ENCODE measurements around the gene RAB3C. TPM values are rescaled to one million over a fixed set of nuclear protein-coding genes. Genes with fewer than 3 reads are reported as not detected.

RAB3C gene
- total RNA-seq, 1 experiment from 2014 or later, result 13.3 TPM

DNA sequence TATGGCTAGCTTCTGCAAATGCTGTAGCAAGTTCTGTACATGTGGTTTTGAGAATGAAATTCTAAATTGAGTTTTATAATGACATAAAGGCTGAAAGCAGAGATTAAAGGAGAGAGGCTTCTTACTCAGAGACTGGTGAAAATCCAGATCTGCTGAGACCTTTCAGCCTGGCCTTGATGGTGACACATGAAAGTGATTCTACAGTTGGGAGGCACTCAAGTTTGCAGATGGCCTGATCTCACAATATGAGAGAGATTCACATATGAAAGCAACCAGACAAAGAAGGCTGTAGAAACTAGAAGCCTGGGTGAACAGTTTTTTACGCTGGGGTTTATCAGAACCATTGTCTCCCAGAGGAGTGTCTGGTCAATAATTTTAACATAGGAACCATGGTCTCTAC is 49.0 kb downstream of the RAB3C start:
- Mint-ChIP-seq H3K27me3 (ENCODE audit: low read depth) (no peaks in the 10 kb centered on the region), H3K36me3 (no peaks in the 10 kb centered on the region), H3K9me3 (no peaks in the 10 kb centered on the region), H3K4me3 (no peak overlapping the region), H3K27ac (no peak overlapping the region), H3K4me1 (peaks cover 12% of the 10 kb centered on the region)
- ChIA-PET CTCF (no interaction called here), POLR2A (no interaction called here)
- no peak for TF ChIP-seq NR2C2 (CRISPR knock-in tag; IDR thresholded peaks at IDR 0.05)
- no peak for TF ChIP-seq ZNF423 (CRISPR knock-in tag; IDR thresholded peaks at IDR 0.05)
- TF ChIP-seq, protein P1, sequence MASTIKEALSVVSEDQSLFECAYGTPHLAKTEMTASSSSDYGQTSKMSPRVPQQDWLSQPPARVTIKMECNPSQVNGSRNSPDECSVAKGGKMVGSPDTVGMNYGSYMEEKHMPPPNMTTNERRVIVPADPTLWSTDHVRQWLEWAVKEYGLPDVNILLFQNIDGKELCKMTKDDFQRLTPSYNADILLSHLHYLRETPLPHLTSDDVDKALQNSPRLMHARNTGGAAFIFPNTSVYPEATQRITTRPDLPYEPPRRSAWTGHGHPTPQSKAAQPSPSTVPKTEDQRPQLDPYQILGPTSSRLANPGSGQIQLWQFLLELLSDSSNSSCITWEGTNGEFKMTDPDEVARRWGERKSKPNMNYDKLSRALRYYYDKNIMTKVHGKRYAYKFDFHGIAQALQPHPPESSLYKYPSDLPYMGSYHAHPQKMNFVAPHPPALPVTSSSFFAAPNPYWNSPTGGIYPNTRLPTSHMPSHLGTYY (CRISPR knock-in tag; IDR thresholded peaks at IDR 0.05), result no peak
- TF ChIP-seq NFE2L1 (CRISPR knock-in tag; IDR thresholded peaks at IDR 0.05), result no peak
- no peak for DNase-seq (ENCODE audit: low spot score)
- no peak for ATAC-seq

DNA sequence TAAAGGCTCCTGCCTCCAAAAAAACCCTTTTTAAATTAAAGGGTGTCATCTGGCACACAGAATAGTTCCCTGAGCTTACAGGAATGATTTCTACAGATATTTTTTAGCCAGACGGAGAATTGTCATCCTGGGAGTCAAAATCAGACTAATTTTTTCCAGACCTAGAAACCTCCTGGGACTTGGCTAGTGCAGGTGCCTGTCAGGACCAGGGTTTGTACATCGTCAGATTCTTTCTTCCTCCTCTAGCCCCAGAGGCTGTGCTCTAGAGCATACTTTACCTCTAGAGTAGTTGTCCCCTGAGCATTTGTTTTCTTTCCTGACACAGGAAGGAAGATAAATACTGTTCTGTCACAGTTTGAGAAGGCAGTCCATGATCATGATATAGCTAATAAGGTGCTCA is 52.5 kb downstream of the RAB3C start:
- DNase-seq (ENCODE audit: low spot score), result no peak
- H3K27ac Mint-ChIP-seq, result no peak overlapping the region
- CTCF ChIA-PET, result interaction anchor here (1.1 kb wide), 1 partner anchor 17 kb away, joined by 3 read pairs; no protein-coding TSS in a partner anchor
- no peak overlapping the region for H3K4me3 Mint-ChIP-seq
- no peaks in the 10 kb centered on the region for H3K4me1 Mint-ChIP-seq
- no peak for ATAC-seq
- H3K36me3 Mint-ChIP-seq, result no peaks in the 10 kb centered on the region
- POLR2A ChIA-PET, result no interaction called here
- no peaks in the 10 kb centered on the region for H3K9me3 Mint-ChIP-seq
- no peaks in the 10 kb centered on the region for H3K27me3 Mint-ChIP-seq (ENCODE audit: low read depth)
- no peak for TF ChIP-seq GABPB1 (CRISPR knock-in tag; IDR thresholded peaks at IDR 0.05)
- TF ChIP-seq FOXK1 (CRISPR knock-in tag; IDR thresholded peaks at IDR 0.05), result no peak
- TF ChIP-seq, protein P2, sequence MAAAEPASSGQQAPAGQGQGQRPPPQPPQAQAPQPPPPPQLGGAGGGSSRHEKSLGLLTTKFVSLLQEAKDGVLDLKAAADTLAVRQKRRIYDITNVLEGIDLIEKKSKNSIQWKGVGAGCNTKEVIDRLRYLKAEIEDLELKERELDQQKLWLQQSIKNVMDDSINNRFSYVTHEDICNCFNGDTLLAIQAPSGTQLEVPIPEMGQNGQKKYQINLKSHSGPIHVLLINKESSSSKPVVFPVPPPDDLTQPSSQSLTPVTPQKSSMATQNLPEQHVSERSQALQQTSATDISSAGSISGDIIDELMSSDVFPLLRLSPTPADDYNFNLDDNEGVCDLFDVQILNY (CRISPR knock-in tag; IDR thresholded peaks at IDR 0.05), result no peak
- TF ChIP-seq, protein P3, sequence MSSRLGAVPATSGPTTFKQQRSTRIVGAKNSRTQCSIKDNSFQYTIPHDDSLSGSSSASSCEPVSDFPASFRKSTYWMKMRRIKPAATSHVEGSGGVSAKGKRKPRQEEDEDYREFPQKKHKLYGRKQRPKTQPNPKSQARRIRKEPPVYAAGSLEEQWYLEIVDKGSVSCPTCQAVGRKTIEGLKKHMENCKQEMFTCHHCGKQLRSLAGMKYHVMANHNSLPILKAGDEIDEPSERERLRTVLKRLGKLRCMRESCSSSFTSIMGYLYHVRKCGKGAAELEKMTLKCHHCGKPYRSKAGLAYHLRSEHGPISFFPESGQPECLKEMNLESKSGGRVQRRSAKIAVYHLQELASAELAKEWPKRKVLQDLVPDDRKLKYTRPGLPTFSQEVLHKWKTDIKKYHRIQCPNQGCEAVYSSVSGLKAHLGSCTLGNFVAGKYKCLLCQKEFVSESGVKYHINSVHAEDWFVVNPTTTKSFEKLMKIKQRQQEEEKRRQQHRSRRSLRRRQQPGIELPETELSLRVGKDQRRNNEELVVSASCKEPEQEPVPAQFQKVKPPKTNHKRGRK (CRISPR knock-in tag; IDR thresholded peaks at IDR 0.05; ENCODE audit: borderline replicate concordance), result no peak
- TF ChIP-seq, protein P4, sequence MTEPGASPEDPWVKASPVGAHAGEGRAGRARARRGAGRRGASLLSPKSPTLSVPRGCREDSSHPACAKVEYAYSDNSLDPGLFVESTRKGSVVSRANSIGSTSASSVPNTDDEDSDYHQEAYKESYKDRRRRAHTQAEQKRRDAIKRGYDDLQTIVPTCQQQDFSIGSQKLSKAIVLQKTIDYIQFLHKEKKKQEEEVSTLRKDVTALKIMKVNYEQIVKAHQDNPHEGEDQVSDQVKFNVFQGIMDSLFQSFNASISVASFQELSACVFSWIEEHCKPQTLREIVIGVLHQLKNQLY (CRISPR knock-in tag; IDR thresholded peaks at IDR 0.05), result no peak
- TF ChIP-seq JUN (CRISPR knock-in tag; IDR thresholded peaks at IDR 0.05), result no peak

DNA sequence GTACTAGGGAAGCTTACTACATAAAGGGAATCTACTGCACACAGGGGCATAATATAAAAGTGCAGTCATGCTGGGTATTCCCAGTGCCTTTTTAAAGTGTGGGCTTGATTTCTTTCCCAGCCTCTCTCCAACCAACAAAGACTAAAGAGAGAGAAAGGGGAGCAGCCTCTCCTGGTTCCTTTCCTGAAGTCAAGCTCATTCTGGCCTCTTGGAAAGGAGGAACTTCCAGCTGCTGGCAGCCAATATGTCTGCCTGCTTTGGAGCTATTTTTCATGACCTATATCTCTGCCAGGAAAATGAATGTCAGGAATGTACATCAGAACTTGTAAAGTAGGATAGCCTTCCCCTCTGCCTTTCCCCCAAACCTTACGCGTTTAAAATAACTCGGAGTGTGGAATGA is 57.1 kb downstream of the RAB3C start:
- Mint-ChIP-seq H3K4me3 (no peak overlapping the region), H3K27ac (no peak overlapping the region), H3K9me3 (no peaks in the 10 kb centered on the region), H3K27me3 (ENCODE audit: low read depth) (no peaks in the 10 kb centered on the region; the same call in 1 of the 2 replicates), H3K36me3 (no peaks in the 10 kb centered on the region), H3K4me1 (no peaks in the 10 kb centered on the region)
- ChIA-PET POLR2A (no interaction called here), CTCF (interaction anchor here (0.5 kb wide), 1 partner anchor 59 kb away, joined by 3 read pairs; no protein-coding TSS in a partner anchor)
- no peak for ATAC-seq
- no peak for DNase-seq (ENCODE audit: low spot score)
- TF ChIP-seq TCF7 (CRISPR knock-in tag; IDR thresholded peaks at IDR 0.05; ENCODE audit: low read depth) (no peak), ZNF121 (CRISPR knock-in tag; IDR thresholded peaks at IDR 0.05) (no peak), NR2C2 (CRISPR knock-in tag; IDR thresholded peaks at IDR 0.05) (no peak)
- TF ChIP-seq, protein P5, sequence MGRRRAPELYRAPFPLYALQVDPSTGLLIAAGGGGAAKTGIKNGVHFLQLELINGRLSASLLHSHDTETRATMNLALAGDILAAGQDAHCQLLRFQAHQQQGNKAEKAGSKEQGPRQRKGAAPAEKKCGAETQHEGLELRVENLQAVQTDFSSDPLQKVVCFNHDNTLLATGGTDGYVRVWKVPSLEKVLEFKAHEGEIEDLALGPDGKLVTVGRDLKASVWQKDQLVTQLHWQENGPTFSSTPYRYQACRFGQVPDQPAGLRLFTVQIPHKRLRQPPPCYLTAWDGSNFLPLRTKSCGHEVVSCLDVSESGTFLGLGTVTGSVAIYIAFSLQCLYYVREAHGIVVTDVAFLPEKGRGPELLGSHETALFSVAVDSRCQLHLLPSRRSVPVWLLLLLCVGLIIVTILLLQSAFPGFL (CRISPR knock-in tag; IDR thresholded peaks at IDR 0.05; ENCODE audit: borderline replicate concordance), result no peak
- TF ChIP-seq, protein P6, sequence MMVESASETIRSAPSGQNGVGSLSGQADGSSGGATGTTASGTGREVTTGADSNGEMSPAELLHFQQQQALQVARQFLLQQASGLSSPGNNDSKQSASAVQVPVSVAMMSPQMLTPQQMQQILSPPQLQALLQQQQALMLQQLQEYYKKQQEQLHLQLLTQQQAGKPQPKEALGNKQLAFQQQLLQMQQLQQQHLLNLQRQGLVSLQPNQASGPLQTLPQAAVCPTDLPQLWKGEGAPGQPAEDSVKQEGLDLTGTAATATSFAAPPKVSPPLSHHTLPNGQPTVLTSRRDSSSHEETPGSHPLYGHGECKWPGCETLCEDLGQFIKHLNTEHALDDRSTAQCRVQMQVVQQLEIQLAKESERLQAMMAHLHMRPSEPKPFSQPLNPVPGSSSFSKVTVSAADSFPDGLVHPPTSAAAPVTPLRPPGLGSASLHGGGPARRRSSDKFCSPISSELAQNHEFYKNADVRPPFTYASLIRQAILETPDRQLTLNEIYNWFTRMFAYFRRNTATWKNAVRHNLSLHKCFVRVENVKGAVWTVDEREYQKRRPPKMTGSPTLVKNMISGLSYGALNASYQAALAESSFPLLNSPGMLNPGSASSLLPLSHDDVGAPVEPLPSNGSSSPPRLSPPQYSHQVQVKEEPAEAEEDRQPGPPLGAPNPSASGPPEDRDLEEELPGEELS (CRISPR knock-in tag; IDR thresholded peaks at IDR 0.05), result no peak
- TF ChIP-seq, protein P7, sequence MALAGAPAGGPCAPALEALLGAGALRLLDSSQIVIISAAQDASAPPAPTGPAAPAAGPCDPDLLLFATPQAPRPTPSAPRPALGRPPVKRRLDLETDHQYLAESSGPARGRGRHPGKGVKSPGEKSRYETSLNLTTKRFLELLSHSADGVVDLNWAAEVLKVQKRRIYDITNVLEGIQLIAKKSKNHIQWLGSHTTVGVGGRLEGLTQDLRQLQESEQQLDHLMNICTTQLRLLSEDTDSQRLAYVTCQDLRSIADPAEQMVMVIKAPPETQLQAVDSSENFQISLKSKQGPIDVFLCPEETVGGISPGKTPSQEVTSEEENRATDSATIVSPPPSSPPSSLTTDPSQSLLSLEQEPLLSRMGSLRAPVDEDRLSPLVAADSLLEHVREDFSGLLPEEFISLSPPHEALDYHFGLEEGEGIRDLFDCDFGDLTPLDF (CRISPR knock-in tag; IDR thresholded peaks at IDR 0.05), result no peak
- TF ChIP-seq, protein P8, sequence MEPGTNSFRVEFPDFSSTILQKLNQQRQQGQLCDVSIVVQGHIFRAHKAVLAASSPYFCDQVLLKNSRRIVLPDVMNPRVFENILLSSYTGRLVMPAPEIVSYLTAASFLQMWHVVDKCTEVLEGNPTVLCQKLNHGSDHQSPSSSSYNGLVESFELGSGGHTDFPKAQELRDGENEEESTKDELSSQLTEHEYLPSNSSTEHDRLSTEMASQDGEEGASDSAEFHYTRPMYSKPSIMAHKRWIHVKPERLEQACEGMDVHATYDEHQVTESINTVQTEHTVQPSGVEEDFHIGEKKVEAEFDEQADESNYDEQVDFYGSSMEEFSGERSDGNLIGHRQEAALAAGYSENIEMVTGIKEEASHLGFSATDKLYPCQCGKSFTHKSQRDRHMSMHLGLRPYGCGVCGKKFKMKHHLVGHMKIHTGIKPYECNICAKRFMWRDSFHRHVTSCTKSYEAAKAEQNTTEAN (CRISPR knock-in tag; IDR thresholded peaks at IDR 0.05), result no peak
- TF ChIP-seq, protein P9, sequence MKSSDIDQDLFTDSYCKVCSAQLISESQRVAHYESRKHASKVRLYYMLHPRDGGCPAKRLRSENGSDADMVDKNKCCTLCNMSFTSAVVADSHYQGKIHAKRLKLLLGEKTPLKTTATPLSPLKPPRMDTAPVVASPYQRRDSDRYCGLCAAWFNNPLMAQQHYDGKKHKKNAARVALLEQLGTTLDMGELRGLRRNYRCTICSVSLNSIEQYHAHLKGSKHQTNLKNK (CRISPR knock-in tag; IDR thresholded peaks at IDR 0.05), result no peak
